Endodermal cell (in vitro differentiated cells): Measurements from ENCODE around the gene MAP9. TPM values are rescaled to one million over a fixed set of nuclear protein-coding genes. Genes with fewer than 3 reads are reported as not detected.

Experiments
- DNase-seq: peaks from one replicate; pipeline ENCODE4 v3.0.0-alpha.2; 2017
- H3K27ac ChIP-seq: 2 replicates; pipeline ENCODE4 v1.5.1; 2013; ENCODE audit warnings: mild to moderate bottlenecking, low read depth, low read length, moderate library complexity
- H3K27me3 ChIP-seq: 2 replicates; pipeline ENCODE4 v1.6.1; 2013; ENCODE audit warnings: mild to moderate bottlenecking, low read length, moderate library complexity; ENCODE audit not compliant: insufficient read depth, control insufficient read depth, poor library complexity, severe bottlenecking
- H3K36me3 ChIP-seq: 2 replicates; pipeline ENCODE4 v1.7.0; 2013; ENCODE audit warnings: mild to moderate bottlenecking, low read length, moderate library complexity; ENCODE audit not compliant: control insufficient read depth, insufficient read depth
- H3K4me1 ChIP-seq: one replicate; pipeline ENCODE4 v1.7.0; 2013; ENCODE audit warnings: low read length; ENCODE audit not compliant: control insufficient read depth, insufficient read depth
- H3K4me3 ChIP-seq: 2 replicates; pipeline ENCODE4 v1.5.1; 2013; ENCODE audit warnings: mild to moderate bottlenecking, low read length, moderate library complexity
- H3K9ac ChIP-seq: 2 replicates; pipeline ENCODE4 v1.6.1; 2013; ENCODE audit warnings: mild to moderate bottlenecking, low read length, moderate library complexity; ENCODE audit not compliant: poor library complexity, severe bottlenecking; ENCODE audit errors: extremely low read depth
- H3K9me3 ChIP-seq: 2 replicates; pipeline ENCODE4 v1.6.1; 2013; ENCODE audit warnings: mild to moderate bottlenecking, low read length, moderate library complexity; ENCODE audit not compliant: control insufficient read depth
- H3K27ac Mint-ChIP-seq: 2 replicates; pipeline ENCODE4 v1.8.0; 2020; ENCODE audit warnings: mixed read lengths
- H3K27me3 Mint-ChIP-seq: 2 replicates; pipeline ENCODE4 v1.8.0; 2021; ENCODE audit warnings: mild to moderate bottlenecking, mixed read lengths; ENCODE audit not compliant: insufficient read depth
- H3K36me3 Mint-ChIP-seq: 2 replicates; pipeline ENCODE4 v1.8.0; 2020; ENCODE audit warnings: low read depth, mixed read lengths
- H3K4me1 Mint-ChIP-seq: 2 replicates; pipeline ENCODE4 v1.8.0; 2020; ENCODE audit warnings: mixed read lengths
- H3K4me3 Mint-ChIP-seq: 2 replicates; pipeline ENCODE4 v1.8.0; 2020; ENCODE audit warnings: mild to moderate bottlenecking, moderate library complexity, mixed read lengths
- H3K9me3 Mint-ChIP-seq: 2 replicates; pipeline ENCODE4 v1.8.0; 2020; ENCODE audit warnings: mild to moderate bottlenecking, mixed read lengths
- WGBS, 2 experiments: methylation state at CpG; one replicate each; pipeline versions ENCODE4 v1.1.5 to v1.1.7; 2013; ENCODE audit warnings: missing lambda C conversion rate in 2 of 2, mixed read lengths in 1 of 2; ENCODE audit not compliant: insufficient coverage in 1 of 2, insufficient read length in 1 of 2; 5-methylcytosine and 5-hydroxymethylcytosine counted together
- total RNA-seq, 2 donors: library from RNA; stranded (reverse); fragmentation: NEBNext Ultra II Directional in 1 of 2; extraction: Animal tissue kit (Norgen Biotek cat#: 25700) in 1 of 2; gene quantifications; 2 replicates in 1 of 2; 3 replicates in 1 of 2; pipeline ENCODE4 v1.2.1, GENCODE V29; 2021
- TF ChIP-seq, protein P1 (sequence below): fragments of 200-600 bp; sonication (generic); conservative IDR thresholded peaks from 2 replicates; pipeline ENCODE4 v1.5.0; 2021; ENCODE audit warnings: antibody characterized with exemption, mild to moderate bottlenecking

MAP9 gene
- total RNA-seq, 2 donors from 2014 or later: 26.4 to 39.0 TPM

DNA sequence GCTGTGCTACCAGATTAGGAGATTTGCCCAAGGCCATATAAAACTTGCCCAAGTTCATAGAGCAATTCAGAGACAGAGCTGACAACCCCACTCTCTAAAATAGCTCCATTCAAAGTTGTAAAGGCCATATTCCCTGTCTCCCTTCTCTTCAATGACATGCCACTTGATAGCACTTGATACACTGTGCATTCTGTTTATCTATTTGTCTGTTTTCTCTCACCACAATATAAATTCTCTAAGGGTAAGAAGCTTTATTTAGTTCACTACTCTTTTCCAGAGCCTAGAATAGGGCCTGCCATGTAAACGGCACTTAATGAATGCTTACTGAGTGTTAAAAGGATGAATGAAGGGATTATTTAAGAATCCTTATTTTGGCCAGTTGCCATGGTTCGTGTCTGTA, 24.1 kb upstream of the MAP9 start:
- H3K27ac Mint-ChIP-seq: no peak overlapping the region
- TF ChIP-seq, protein P1, sequence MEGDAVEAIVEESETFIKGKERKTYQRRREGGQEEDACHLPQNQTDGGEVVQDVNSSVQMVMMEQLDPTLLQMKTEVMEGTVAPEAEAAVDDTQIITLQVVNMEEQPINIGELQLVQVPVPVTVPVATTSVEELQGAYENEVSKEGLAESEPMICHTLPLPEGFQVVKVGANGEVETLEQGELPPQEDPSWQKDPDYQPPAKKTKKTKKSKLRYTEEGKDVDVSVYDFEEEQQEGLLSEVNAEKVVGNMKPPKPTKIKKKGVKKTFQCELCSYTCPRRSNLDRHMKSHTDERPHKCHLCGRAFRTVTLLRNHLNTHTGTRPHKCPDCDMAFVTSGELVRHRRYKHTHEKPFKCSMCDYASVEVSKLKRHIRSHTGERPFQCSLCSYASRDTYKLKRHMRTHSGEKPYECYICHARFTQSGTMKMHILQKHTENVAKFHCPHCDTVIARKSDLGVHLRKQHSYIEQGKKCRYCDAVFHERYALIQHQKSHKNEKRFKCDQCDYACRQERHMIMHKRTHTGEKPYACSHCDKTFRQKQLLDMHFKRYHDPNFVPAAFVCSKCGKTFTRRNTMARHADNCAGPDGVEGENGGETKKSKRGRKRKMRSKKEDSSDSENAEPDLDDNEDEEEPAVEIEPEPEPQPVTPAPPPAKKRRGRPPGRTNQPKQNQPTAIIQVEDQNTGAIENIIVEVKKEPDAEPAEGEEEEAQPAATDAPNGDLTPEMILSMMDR: no peak
- peaks cover 19% of the 10 kb centered on the region for H3K27me3 ChIP-seq

DNA sequence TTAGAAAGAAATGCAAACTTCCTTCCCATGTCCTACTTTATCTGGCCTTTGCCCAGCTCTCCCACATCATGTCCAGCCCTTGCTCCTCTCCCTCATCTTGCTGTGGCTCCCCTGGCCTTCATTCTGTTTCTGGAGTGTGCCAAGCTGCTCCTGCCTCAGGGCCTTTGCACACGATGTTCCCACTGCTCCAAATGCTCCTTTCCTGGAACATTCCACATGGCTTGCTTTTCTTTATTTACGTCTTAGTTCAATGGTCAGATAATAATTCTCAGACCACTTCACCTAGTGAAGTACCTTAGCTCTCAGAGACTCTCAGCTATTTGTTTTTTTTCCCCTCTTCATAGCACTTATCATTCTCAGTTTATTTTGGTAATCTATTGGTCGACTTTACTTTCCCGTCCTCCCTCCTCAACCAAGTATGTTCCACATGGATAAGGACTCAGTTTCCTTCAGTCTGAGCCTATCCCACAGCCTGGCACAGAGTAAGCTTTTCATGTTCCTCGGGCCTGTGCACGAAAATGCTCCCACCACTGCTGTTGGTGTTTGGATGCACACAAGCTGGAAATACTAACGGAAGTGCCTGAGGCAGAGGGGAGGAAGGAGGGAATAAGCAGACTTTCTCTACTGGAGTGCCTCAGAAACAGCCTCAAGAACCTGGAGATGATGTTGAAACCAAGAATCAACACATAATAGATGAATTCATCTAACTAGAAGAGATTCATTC, 23.4 kb upstream of the MAP9 start:
- TF ChIP-seq, protein P1: no peak
- H3K27ac Mint-ChIP-seq: no peak overlapping the region
- H3K9ac ChIP-seq: no peak overlapping the region
- no peak overlapping the region for H3K27ac ChIP-seq
- H3K36me3 ChIP-seq: no peaks in the 10 kb centered on the region
- peaks cover 12% of the 10 kb centered on the region for H3K27me3 ChIP-seq
- peaks cover 27% of the 10 kb centered on the region for H3K4me1 Mint-ChIP-seq
- WGBS, 2 experiments: 79 to 85% methylated on average over 7 of the region's 7 CpGs
- no peak overlapping the region for H3K4me3 ChIP-seq
- H3K4me1 ChIP-seq: no peaks in the 10 kb centered on the region
- no peaks in the 10 kb centered on the region for H3K9me3 ChIP-seq
- no peak for DNase-seq
- no peak overlapping the region for H3K4me3 Mint-ChIP-seq
- H3K27me3 Mint-ChIP-seq: peaks cover 17% of the 10 kb centered on the region
- no peaks in the 10 kb centered on the region for H3K9me3 Mint-ChIP-seq
- no peaks in the 10 kb centered on the region for H3K36me3 Mint-ChIP-seq

More for the DNA sequence above, 24.1 kb upstream of the MAP9 start:
- WGBS, 2 experiments: 94 to 100% methylated on average over 1 to 2 of the region's 2 CpGs
- Mint-ChIP-seq H3K27me3 (peaks cover 19% of the 10 kb centered on the region), H3K9me3 (no peaks in the 10 kb centered on the region), H3K4me3 (no peak overlapping the region), H3K4me1 (peaks cover 27% of the 10 kb centered on the region), H3K36me3 (no peaks in the 10 kb centered on the region)
- DNase-seq: no peak
- Histone ChIP-seq H3K36me3 (no peaks in the 10 kb centered on the region), H3K9me3 (no peaks in the 10 kb centered on the region), H3K27ac (no peak overlapping the region), H3K4me1 (no peaks in the 10 kb centered on the region), H3K9ac (no peak overlapping the region), H3K4me3 (no peak overlapping the region)

DNA sequence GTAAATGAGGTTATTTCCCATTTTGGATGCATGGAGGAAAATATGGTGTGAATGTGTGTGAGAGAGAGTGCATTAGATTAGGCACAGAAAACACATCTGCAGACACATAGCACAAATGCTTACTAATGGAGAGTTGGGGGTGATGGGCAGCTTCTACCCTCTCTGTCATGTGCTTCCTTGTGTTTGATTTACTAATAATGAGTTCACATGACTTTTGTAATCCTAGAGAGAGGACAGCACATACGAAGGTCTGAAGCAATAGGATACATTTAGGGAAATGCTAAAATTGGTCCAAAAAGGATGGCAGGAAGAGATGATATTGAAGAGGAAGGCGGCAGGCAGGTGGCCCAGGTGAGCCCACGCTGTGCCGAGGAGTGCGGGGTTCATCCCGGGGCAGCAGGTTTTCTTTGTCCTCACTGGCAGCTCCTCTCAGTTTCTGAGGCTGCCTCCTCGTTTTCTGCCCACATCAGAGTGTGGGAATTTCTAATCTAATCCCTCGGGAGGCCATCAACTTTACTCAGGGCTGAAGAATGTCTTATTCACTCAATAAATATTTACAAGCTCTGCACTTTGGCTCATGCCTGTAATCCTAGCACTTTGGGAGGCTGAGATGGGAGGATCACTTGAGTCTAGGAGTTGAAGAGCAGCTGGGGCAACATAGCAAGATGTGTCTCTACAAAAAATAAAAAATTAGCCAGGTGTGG, 15.9 kb upstream of the MAP9 start:
- no peaks in the 10 kb centered on the region for H3K36me3 ChIP-seq
- no peaks in the 10 kb centered on the region for H3K9me3 ChIP-seq
- no peak overlapping the region for H3K4me3 ChIP-seq
- TF ChIP-seq, protein P1: no peak
- no peak overlapping the region for H3K27ac ChIP-seq
- no peak overlapping the region for H3K27ac Mint-ChIP-seq
- peaks cover 33% of the 10 kb centered on the region for H3K27me3 Mint-ChIP-seq
- DNase-seq: no peak
- H3K4me3 Mint-ChIP-seq: no peak overlapping the region
- peaks cover 3% of the 10 kb centered on the region for H3K4me1 Mint-ChIP-seq
- H3K9me3 Mint-ChIP-seq: no peaks in the 10 kb centered on the region
- H3K9ac ChIP-seq: no peak overlapping the region
- H3K36me3 Mint-ChIP-seq: no peaks in the 10 kb centered on the region
- peaks cover 12% of the 10 kb centered on the region for H3K27me3 ChIP-seq
- WGBS, 2 experiments: 86 to 92% methylated on average over 5 to 8 of the region's 8 CpGs
- H3K4me1 ChIP-seq: no peaks in the 10 kb centered on the region
